Adrenal gland (tissue), 12 donors: ENCODE results near the gene CISD3. TPM values are rescaled to one million over a fixed set of nuclear protein-coding genes. Genes with fewer than 3 reads are reported as not detected.

Experiments used
- DNase-seq, 7 donors: peaks; one replicate each; pipeline ENCODE4 v3.0.0-alpha.2; 2019 to 2020
- H3K27ac ChIP-seq, 5 donors: fragments of 200-600 bp; sonication (generic) in 4 of 5; 1 replicate in 3 of 5; 2 replicates in 2 of 5; pipeline versions ENCODE4 v1.5.1 to v1.8.0; 2016 to 2020; ENCODE audit warnings: mild to moderate bottlenecking in 1 of 5
- H3K27me3 ChIP-seq: fragments of 200-600 bp; 2 replicates; pipeline ENCODE4 v1.8.0; 2021
- H3K36me3 ChIP-seq, 2 donors: fragments of 200-600 bp; replicated peaks in 1 of 2; 1 replicate in 1 of 2; 2 replicates in 1 of 2; pipeline versions ENCODE4 v1.5.1 to v1.8.0; 2018 to 2022
- H3K4me1 ChIP-seq, 2 donors: fragments of 200-600 bp; replicated peaks in 1 of 2; 1 replicate in 1 of 2; 2 replicates in 1 of 2; pipeline versions ENCODE4 v1.5.1 to v1.8.0; 2018 to 2021
- H3K4me3 ChIP-seq, 4 donors: fragments of 200-600 bp; sonication (generic) in 3 of 4; one replicate each; pipeline ENCODE4 v1.5.1; 2016 to 2018
- H3K9me3 ChIP-seq, 3 donors: fragments of 200-600 bp; sonication (generic) in 1 of 3; replicated peaks in 1 of 3; 1 replicate in 2 of 3; 2 replicates in 1 of 3; pipeline versions ENCODE4 v1.5.1 to v1.8.0; 2016 to 2021
- POLR2A ChIP-seq, 2 donors: fragments of 450-650 bp; IDR thresholded peaks; one replicate each; pipeline ENCODE4 v1.6.1; 2017; ENCODE audit warnings: antibody characterized with exemption in 2 of 2, mild to moderate bottlenecking in 2 of 2, moderate library complexity in 1 of 2
- WGBS, 4 donors: extraction: QIAGEN DNeasy Blood & Tissue Kit in 2 of 4; methylation state at CpG; one replicate each; pipeline versions ENCODE4 v1.1.5 to v1.1.7; 2013 to 2017; 5-methylcytosine and 5-hydroxymethylcytosine counted together
- intact Hi-C, 2 donors: fragments of 100-400 bp; cut with DNase I; formaldehyde crosslinking; loops; one replicate each; pipeline versions ENCODE4 v1.14.1 to v1.15.0; 2022 to 2023
- polyA plus RNA-seq, 3 donors: library from polyadenylated mRNA; stranded (reverse); fragments of 200-250 nt in 2 of 3; fragments of 350-450 nt in 1 of 3; fragmentation: Illumina TruSeq in 1 of 3; extraction: RNeasy Lipid Tissue Mini Kit (QIAGEN cat#74804) in 1 of 3; gene quantifications; one replicate each; pipeline ENCODE4 v1.2.3, GENCODE V29; 2013 to 2014
- total RNA-seq, 9 donors: library from RNA; depleted of rRNA in 4 of 9; stranded (reverse); fragments of >200 nt in 4 of 9; fragments of 120-200 nt in 1 of 9; fragmentation: NEBNext Ultra II Directional in 1 of 9; extraction: Animal tissue kit (Norgen Biotek cat#: 25700) in 1 of 9; gene quantifications; one replicate each; pipeline versions ENCODE4 v1.1.0 to v1.2.4, GENCODE V29; 2013 to 2023
- TF ChIP-seq, protein P1 (sequence below), 6 experiments: fragments of 450-650 bp in 4 of 6; fragments of 200-600 bp in 2 of 6; sonication (generic) in 1 of 6; IDR thresholded peaks; 1 replicate in 5 of 6; 2 replicates in 1 of 6; pipeline versions ENCODE4 v1.5.1 to v1.8.0; 2016 to 2021; ENCODE audit warnings: antibody characterized with exemption in 6 of 6, mild to moderate bottlenecking in 2 of 6, moderate library complexity in 1 of 6
- donor health status: healthy with polysubstance abuse.
- donor health status: Bipolar disorder and iron deficiency.
- donor health status: DM: yes; HTN: yes; CAD: no.
- donor health status: DM: no; HTN: no; CAD: no.
- donor health status: DM: no; HTN: no; CAD: no.
- donor health status: DM: yes; HTN: yes; CAD: no.

CISD3 gene
- total and polyA plus RNA-seq, 12 donors = 7.2 to 78.7 (median 43.1) TPM

DNA sequence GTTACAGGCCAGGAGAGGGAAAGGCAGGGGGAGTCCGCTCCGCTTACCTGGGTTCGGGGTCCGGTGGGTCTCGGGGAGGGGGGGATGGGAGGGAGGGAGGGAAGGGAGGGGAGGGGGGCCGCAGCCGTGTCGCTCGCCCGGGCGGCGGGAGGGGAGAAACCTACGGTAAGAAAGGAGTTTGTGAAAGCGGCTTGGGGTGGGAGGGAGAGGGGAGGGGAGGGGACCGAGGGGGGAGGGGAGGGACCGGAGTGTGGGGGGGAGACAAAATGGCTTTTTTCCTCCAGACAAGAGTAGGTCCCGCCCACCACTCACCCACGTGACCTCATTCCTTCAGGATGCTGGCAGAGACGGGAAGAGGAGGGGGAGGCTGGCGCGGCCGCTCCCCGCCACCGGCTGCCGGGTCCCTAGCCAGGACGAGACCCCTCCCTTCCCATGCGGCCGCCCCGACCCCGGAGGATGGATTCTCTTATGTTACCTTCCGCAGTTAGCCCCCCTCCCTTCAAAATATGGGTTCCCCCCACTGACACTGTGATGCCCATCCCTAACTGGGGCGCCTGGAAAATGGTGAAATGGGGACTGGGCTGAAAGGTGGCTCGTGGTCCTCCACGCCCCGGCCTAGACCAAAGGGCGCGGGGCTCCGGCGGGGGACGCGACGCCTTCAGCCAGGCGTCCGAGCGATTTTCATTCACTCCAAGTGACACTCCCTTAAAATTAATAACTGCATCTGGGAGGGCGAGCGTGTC, 18.2 kb downstream of the CISD3 start, which contains the start of gene PCGF2:
Gene PCGF2, minus strand, starts transcription at position 188 of the 743 bp plus-strand sequence. CDS start 7,934 bp downstream, outside the sequence.
- 0 to 1% (median 0%) methylated on average over 5 to 47 of the region's 47 CpGs for WGBS, 4 donors
- peaks cover 31 to 44% of the 10 kb centered on the region in 2 donors for H3K4me1 ChIP-seq
- peak; percentile 89 to 97 (median 94) for DNase-seq
- no peaks in the 10 kb centered on the region for H3K36me3 ChIP-seq
- H3K9me3 ChIP-seq = no peaks in the 10 kb centered on the region
- H3K27ac ChIP-seq = peak within 1 kb of the TSS; percentile 67 to 91 (median 81)
- no peaks in the 10 kb centered on the region for H3K27me3 ChIP-seq
- peak within 1 kb of the TSS; percentile 53 to 97 (median 82) for H3K4me3 ChIP-seq
- TF ChIP-seq, protein P1, sequence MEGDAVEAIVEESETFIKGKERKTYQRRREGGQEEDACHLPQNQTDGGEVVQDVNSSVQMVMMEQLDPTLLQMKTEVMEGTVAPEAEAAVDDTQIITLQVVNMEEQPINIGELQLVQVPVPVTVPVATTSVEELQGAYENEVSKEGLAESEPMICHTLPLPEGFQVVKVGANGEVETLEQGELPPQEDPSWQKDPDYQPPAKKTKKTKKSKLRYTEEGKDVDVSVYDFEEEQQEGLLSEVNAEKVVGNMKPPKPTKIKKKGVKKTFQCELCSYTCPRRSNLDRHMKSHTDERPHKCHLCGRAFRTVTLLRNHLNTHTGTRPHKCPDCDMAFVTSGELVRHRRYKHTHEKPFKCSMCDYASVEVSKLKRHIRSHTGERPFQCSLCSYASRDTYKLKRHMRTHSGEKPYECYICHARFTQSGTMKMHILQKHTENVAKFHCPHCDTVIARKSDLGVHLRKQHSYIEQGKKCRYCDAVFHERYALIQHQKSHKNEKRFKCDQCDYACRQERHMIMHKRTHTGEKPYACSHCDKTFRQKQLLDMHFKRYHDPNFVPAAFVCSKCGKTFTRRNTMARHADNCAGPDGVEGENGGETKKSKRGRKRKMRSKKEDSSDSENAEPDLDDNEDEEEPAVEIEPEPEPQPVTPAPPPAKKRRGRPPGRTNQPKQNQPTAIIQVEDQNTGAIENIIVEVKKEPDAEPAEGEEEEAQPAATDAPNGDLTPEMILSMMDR (IDR thresholded peaks at IDR 0.05) = no peak
- peak; percentile 12 to 25 for TF ChIP-seq POLR2A (IDR thresholded peaks at IDR 0.05)
- intact Hi-C loops = no loop called here

DNA sequence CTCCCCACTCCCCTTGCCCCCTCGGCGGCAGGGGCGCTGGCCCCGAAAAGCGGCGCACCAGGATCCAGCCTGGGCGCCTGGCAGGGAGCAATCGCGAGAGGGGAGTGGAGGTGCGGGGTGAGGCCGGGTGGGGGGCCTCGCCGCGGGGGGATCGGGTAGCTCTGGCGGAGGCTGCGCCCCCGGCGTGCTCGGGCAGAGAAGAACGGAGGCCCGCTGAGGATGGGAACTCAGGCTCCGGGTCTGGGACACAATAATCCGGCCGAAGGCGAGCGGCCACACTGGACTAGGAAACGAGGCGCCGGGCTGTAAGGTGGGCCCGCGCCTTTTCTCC, 18.7 kb downstream of the CISD3 start:
- intact Hi-C loops = no loop called here

DNA sequence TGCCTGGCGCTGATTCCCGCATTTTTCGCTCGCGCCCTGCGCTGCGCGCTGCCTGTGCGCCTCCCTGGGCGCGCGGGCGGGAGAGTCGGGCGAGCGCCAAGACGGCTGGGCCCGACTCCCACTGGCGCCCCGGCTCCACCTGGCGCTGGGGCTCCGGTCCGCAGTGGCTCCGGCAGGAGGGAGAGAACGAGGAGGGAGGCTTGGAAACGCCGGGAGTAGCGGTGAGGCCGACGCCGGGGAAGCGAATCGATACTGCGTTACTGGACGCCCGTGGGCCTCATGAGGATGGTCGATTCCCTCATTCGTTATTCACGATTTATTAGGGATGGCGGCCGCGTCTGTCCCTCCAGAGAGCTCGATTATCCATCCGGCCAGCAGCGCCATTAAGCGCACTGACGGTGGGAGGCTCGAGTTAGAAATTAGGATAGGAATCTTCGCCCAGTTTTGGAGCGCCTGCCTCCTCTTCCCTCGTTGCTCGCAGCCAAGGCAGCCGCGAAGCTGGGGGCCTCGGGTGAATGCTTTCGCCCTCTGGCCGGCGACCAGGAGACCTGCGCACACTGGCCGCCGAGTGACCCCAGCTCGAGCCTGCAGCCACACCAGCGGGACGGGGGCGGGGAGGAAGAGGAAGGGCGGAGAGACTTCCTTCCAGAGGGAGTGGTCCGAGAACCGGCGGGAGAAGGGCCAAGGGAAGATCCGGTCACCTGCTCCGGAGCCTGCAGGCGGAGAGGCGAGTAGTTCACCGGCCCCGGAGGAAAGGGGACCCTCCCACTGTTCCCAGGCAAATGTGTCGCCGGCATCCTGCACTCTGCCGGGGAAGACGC, 19.3 kb downstream of the CISD3 start:
- DNase-seq = peak; percentile 82 to 95 (median 93)
- 0 to 1% (median 1%) methylated on average over 4 to 79 of the region's 79 CpGs for WGBS, 4 donors
- TF ChIP-seq, protein P1 (IDR thresholded peaks at IDR 0.05) = no peak
- TF ChIP-seq POLR2A (IDR thresholded peaks at IDR 0.05) = peak; percentile 36 to 72
- intact Hi-C loops = no loop called here
- no peaks in the 10 kb centered on the region for H3K9me3 ChIP-seq
- peak overlapping the region; percentile 67 to 91 (median 81) for H3K27ac ChIP-seq
- H3K4me1 ChIP-seq = peaks cover 39 to 54% of the 10 kb centered on the region in 2 donors
- H3K4me3 ChIP-seq = peak overlapping the region in 3 of 4 donors; percentile 13 to 97 (median 74)
- no peaks in the 10 kb centered on the region for H3K27me3 ChIP-seq
- H3K36me3 ChIP-seq = peaks cover 0 to 3% of the 10 kb centered on the region in 2 donors

More for the DNA sequence above, 18.7 kb downstream of the CISD3 start:
- Histone ChIP-seq H3K36me3 (no peaks in the 10 kb centered on the region), H3K4me3 (peak overlapping the region in 3 of 4 donors; percentile 13 to 97 (median 74)), H3K9me3 (no peaks in the 10 kb centered on the region), H3K4me1 (peaks cover 36 to 49% of the 10 kb centered on the region in 2 donors), H3K27me3 (no peaks in the 10 kb centered on the region), H3K27ac (peak overlapping the region; percentile 67 to 91 (median 81))
- peak in 2 of 7 donors; percentile 51 to 63 for DNase-seq
- WGBS, 4 donors = 0 to 1% (median 0%) methylated on average over 2 to 32 of the region's 32 CpGs; no CpG with 5 or more reads in 1 of the 4 donors
- no peak for TF ChIP-seq POLR2A (IDR thresholded peaks at IDR 0.05)
- TF ChIP-seq, protein P1 (IDR thresholded peaks at IDR 0.05) = no peak

DNA sequence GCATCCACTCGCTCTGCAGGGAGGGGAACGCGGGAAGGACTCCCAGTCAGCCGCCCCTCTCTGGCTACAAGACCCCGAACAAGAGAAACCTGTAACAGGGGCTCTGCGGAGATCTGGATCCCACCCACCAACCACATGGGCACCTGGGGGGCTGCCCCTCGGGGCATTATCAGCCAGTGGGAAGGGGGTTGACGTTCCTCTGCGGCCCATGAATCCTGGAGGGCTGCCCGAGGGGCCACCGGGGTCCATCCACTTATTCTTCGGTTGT, 19.8 kb downstream of the CISD3 start:
- Histone ChIP-seq H3K9me3 (no peaks in the 10 kb centered on the region), H3K4me1 (peaks cover 39 to 54% of the 10 kb centered on the region in 2 donors), H3K36me3 (peaks cover 0 to 9% of the 10 kb centered on the region in 2 donors), H3K4me3 (peak overlapping the region in 2 of 4 donors; percentile 74 to 97), H3K27ac (peak overlapping the region; percentile 67 to 91 (median 81)), H3K27me3 (no peaks in the 10 kb centered on the region)
- DNase-seq = no peak
- intact Hi-C loops = no loop called here
- WGBS, 4 donors = 6 to 17% (median 8%) methylated on average over 3 to 12 of the region's 12 CpGs
- TF ChIP-seq POLR2A (IDR thresholded peaks at IDR 0.05) = no peak
- TF ChIP-seq, protein P1 (IDR thresholded peaks at IDR 0.05) = no peak
